ENCODE measurements around the gene TBX19.

- TF ChIP-seq GATA2 (IDR thresholded peaks at IDR 0.05; ENCODE audit: low read depth, low read length) (no peak), GATA3 (IDR thresholded peaks at IDR 0.05; ENCODE audit: low read depth, low read length) (no peak)
These were observed 37.5 kb upstream of the TBX19 start for GRCh38 chr1:168243198-168243597.

All from SH-SY5Y (cell line).